Uterus (tissue), 4 donors: ENCODE results near the gene NR2C2. TPM values are rescaled to one million over a fixed set of nuclear protein-coding genes. Genes with fewer than 3 reads are reported as not detected.

Experiments
- DNase-seq, 2 donors: peaks; one replicate each; pipeline ENCODE4 v3.0.0-alpha.2; 2019 to 2020
- H3K27ac ChIP-seq, 2 donors: fragments of 200-600 bp; sonication (generic); 1 replicate in 1 of 2; 2 replicates in 1 of 2; pipeline ENCODE4 v1.5.1; 2016 to 2018
- H3K27me3 ChIP-seq, 2 donors: fragments of 200-600 bp; sonication (generic); one replicate each; pipeline ENCODE4 v1.5.1; 2018 to 2019; ENCODE audit warnings: control low read depth in 1 of 2
- H3K36me3 ChIP-seq, 2 donors: fragments of 200-600 bp; sonication (generic); one replicate each; pipeline ENCODE4 v1.5.1; 2019; ENCODE audit warnings: control low read depth in 1 of 2
- H3K4me1 ChIP-seq, 2 donors: fragments of 200-600 bp; sonication (generic); one replicate each; pipeline ENCODE4 v1.5.1; 2018 to 2019; ENCODE audit warnings: control low read depth in 1 of 2
- H3K4me3 ChIP-seq, 2 donors: fragments of 200-600 bp; sonication (generic); 1 replicate in 1 of 2; 2 replicates in 1 of 2; pipeline ENCODE4 v1.5.1; 2018 to 2019; ENCODE audit warnings: mild to moderate bottlenecking in 1 of 2
- H3K9me3 ChIP-seq, 2 donors: fragments of 200-600 bp; sonication (generic); one replicate each; pipeline ENCODE4 v1.5.1; 2019; ENCODE audit warnings: control low read depth in 1 of 2
- POLR2A ChIP-seq, 2 donors: fragments of 450-650 bp; IDR thresholded peaks; one replicate each; pipeline ENCODE4 v1.6.1; 2016; ENCODE audit warnings: antibody characterized with exemption in 2 of 2, mild to moderate bottlenecking in 1 of 2, moderate library complexity in 1 of 2
- intact Hi-C: fragments of 100-400 bp; cut with DNase I; formaldehyde crosslinking; loops from one replicate; pipeline ENCODE4 v1.15.1; 2023; ENCODE audit warnings: low total_unique reads
- total RNA-seq, 4 donors: library from RNA; depleted of rRNA in 3 of 4; stranded (reverse); fragments of >200 nt in 3 of 4; gene quantifications; one replicate each; pipeline versions ENCODE4 v1.1.0 to v1.2.4, GENCODE V29; 2014 to 2023
- TF ChIP-seq, protein P1 (sequence below), 4 experiments: fragments of 200-600 bp in 2 of 4; fragments of 450-650 bp in 2 of 4; sonication (generic) in 2 of 4; IDR thresholded peaks; one replicate each; pipeline ENCODE4 v1.5.1; 2016 to 2019; ENCODE audit warnings: antibody characterized with exemption in 4 of 4, mild to moderate bottlenecking in 2 of 4, moderate library complexity in 1 of 4
- donor health status: DM: yes; HTN: yes; CAD: no.

Gene NR2C2
- total RNA-seq, 4 donors from 2014 or later = 29.7 to 78.3 (median 61.0) TPM

DNA sequence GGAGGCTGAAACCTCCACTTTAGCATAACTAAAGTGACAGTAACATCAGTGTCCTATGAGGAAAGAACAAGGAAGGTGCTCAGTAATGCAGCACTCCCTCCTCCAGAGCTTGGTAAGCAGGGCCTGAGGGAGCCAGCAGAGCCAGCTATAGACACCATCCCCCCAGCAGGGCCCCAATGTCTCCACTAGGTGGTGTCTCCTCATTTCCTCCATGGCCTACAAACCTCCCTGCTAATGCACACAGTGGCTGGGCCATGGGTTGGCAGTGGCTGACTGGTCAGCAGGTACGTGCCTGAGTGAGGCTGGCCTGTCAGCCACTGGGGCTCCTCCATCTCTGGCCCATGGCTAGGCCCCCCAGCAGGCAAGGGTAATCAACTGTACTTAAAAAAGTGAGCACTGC lies 104.1 kb downstream of the NR2C2 start:
- Histone ChIP-seq H3K9me3 (no peaks in the 10 kb centered on the region), H3K27ac (no peak overlapping the region), H3K27me3 (no peaks in the 10 kb centered on the region), H3K4me1 (no peaks in the 10 kb centered on the region), H3K36me3 (no peaks in the 10 kb centered on the region), H3K4me3 (no peak overlapping the region)
- intact Hi-C loops = no loop called here
- TF ChIP-seq, protein P1, sequence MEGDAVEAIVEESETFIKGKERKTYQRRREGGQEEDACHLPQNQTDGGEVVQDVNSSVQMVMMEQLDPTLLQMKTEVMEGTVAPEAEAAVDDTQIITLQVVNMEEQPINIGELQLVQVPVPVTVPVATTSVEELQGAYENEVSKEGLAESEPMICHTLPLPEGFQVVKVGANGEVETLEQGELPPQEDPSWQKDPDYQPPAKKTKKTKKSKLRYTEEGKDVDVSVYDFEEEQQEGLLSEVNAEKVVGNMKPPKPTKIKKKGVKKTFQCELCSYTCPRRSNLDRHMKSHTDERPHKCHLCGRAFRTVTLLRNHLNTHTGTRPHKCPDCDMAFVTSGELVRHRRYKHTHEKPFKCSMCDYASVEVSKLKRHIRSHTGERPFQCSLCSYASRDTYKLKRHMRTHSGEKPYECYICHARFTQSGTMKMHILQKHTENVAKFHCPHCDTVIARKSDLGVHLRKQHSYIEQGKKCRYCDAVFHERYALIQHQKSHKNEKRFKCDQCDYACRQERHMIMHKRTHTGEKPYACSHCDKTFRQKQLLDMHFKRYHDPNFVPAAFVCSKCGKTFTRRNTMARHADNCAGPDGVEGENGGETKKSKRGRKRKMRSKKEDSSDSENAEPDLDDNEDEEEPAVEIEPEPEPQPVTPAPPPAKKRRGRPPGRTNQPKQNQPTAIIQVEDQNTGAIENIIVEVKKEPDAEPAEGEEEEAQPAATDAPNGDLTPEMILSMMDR (IDR thresholded peaks at IDR 0.05) = peak in 1 of 4 experiments; percentile 15
- no peak for TF ChIP-seq POLR2A (IDR thresholded peaks at IDR 0.05)
- DNase-seq = no peak

DNA sequence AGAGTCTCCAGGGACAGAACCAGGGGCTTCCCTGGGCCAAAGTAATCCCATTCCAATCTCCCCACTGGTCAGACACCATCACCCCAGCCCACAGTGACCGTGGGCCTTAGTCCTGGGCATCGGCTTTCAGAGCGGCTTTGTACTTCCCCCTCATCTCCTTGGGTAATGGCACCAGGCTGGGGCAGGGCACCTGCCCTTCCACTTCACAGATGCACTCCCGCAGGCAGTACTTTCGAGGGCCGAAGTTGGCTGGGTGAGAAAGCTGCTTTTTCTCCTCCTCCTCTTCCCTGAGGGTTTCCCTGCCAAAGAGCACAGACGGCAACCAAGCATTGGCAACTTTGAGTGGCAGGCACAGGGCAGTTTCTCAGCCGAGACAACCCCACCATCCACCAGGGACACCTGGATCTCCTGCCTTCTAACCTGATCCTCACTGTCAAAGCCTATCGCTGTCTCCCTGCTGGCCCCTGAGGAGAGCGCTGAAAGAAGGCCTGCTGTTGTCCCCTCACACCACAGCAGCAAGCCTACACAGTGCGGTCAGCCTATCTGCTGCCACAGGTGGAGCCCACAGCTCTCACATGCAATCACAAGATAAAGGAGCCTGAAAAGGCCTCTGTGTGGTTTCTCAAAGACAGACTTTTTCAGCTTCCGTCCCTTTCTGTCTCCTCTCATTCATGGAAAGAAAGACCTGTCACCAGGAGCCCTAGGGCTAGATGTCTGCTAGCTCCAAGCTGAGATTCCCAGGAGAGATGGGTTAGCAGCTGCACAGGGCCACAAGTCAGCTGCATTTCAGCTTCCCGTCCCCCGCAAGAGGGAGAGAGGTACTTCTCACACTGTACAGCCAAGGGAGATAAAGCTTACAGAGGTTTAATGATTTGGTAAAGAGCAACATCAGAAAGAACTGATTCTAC lies 105.2 kb downstream of the NR2C2 start:
- intact Hi-C loops = no loop called here
- H3K27me3 ChIP-seq = no peaks in the 10 kb centered on the region
- no peaks in the 10 kb centered on the region for H3K36me3 ChIP-seq

DNA sequence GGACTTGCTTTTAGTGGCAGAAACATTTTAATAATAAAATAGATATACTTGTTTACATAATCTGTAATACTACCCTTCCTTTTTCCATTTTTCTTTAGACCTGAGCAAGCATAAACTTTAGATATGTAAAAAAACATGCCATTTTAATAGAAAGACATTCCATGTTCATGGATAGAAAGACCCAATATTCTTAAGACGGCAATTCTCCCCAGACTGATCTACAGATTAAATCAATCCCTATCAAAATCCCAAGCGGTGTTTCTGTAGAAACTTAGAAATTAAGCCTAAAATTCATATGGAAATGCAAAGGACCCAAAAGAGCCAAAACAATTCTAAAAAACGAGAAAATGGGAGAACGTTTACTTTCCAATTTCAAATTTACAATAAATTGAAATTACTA lies 106.2 kb downstream of the NR2C2 start:
- no peak overlapping the region for H3K27ac ChIP-seq
- TF ChIP-seq, protein P1 (IDR thresholded peaks at IDR 0.05) = no peak
- TF ChIP-seq POLR2A (IDR thresholded peaks at IDR 0.05) = no peak
- no peak for DNase-seq
- no peaks in the 10 kb centered on the region for H3K36me3 ChIP-seq
- intact Hi-C loops = no loop called here
- no peak overlapping the region for H3K4me3 ChIP-seq
- H3K27me3 ChIP-seq = no peaks in the 10 kb centered on the region
- H3K9me3 ChIP-seq = no peaks in the 10 kb centered on the region
- no peaks in the 10 kb centered on the region for H3K4me1 ChIP-seq

More for the DNA sequence above, 105.2 kb downstream of the NR2C2 start:
- Histone ChIP-seq H3K4me3 (no peak overlapping the region), H3K9me3 (no peaks in the 10 kb centered on the region), H3K27ac (no peak overlapping the region), H3K4me1 (no peaks in the 10 kb centered on the region)
- no peak for DNase-seq
- no peak for TF ChIP-seq POLR2A (IDR thresholded peaks at IDR 0.05)
- TF ChIP-seq, protein P1 (IDR thresholded peaks at IDR 0.05) = no peak

DNA sequence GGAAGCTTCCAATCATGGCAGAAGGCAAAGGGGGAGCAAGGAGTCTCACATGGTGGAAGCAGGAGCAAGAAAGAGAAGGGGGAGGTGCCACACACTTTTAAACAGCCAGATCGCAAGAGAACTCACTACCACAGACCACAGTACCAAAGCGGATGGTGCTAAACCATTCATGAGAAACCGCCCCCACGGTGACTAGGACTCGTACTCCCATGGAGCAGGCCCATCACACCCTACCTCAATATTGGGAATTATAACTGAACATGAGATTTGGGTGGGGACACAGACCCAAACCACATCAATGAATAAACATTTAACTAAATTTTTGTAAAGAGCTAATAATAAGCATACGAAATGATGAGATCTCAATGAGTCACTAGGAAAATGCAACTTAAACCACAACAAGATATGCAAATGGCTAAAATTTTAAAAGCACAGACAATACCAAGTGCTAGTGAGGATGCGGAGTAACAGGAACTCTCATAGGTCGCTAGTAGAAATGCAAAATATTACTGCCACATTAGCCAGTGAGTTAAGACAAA lies 107.7 kb downstream of the NR2C2 start:
- Histone ChIP-seq H3K27ac (no peak overlapping the region), H3K27me3 (no peaks in the 10 kb centered on the region), H3K4me1 (no peaks in the 10 kb centered on the region), H3K9me3 (no peaks in the 10 kb centered on the region), H3K4me3 (no peak overlapping the region), H3K36me3 (no peaks in the 10 kb centered on the region)
- TF ChIP-seq POLR2A (IDR thresholded peaks at IDR 0.05) = no peak
- TF ChIP-seq, protein P1 (IDR thresholded peaks at IDR 0.05) = no peak
- no peak for DNase-seq
- intact Hi-C loops = no loop called here
